Left lobe of liver (tissue), 2 donors: Measurements from ENCODE around the gene PRR27. TPM values are rescaled to one million over a fixed set of nuclear protein-coding genes. Genes with fewer than 3 reads are reported as not detected.
"Not testable (repeated sequence)": the region's sequence is repeated elsewhere in the genome, so short reads cannot be mapped to it uniquely, and the experiment has no call there.

Experiments
- ATAC-seq: fragments of 200-7000 bp; cut with Tn5 transposase; one replicate; pipeline ENCODE4 v1.9.1; 2020; ENCODE audit warnings: mild to moderate bottlenecking, moderate library complexity
- DNase-seq: peaks from one replicate; pipeline ENCODE4 v3.0.0-alpha.2; 2020; ENCODE audit warnings: low spot score
- total RNA-seq: library from RNA; stranded (reverse); gene quantifications from one replicate; pipeline ENCODE4 v1.2.1, GENCODE V29; 2021
- donor health status: DM: no; HTN: no; CAD: no; lungs with moderate emphysema.
- donor health status: DM: no; HTN: yes; CAD: no.

PRR27 gene
- total RNA-seq, 1 donor from 2014 or later: not detected

DNA sequence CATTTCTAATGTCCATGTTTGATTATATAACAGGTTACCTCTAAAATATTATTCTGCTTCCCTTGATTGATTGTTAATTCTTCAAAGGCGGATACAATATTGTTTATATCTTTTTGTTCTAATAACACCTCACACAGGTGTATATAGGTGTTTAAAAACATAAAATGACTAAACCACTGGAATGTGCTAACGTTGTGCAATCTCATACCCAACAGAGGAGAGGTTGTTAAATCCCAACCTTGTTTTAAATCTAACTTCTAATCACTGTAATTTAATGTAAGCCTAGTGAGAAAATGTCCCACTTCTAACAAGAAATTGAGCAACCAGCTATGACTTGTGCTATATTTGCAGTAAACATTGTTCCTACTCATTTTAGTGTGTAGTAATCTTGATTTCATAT lies 42.8 kb downstream of the PRR27 start:
- ATAC-seq (no peak), DNase-seq (no peak)

DNA sequence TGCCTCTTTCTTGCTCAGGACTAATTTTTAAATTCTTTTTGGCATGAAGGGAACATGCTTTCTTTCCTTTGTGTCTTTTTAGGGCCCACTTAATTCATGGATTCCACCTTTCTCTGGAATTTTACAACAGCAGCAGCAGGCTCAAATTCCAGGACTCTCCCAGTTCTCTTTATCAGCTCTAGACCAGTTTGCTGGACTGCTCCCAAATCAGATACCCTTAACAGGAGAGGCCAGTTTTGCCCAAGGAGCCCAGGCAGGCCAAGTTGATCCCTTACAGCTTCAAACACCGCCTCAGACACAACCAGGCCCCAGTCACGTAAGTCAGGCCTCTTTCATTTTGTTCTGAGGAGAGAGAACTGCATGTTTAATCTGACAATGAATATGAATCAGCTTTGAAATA lies 43.8 kb downstream of the PRR27 start:
- no peak for DNase-seq
- ATAC-seq: no peak

DNA sequence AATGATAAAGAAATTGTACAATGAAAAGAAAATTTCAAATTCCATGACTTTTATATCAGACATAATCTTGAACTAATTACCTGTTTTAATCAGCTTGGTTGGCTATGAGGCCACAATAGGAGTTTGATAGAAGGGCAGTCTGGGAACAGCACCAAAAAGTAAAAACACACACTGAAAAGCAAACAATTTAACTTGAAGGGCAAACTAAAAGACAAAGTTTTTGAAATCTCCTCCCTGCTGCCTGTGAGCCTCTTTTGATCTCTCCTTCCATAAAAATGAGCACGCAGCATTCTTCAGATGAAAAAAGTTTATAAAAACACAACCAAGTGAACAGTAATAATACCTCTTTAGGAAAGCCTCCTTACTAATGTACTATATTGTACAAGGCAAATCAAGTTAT lies 49.6 kb downstream of the PRR27 start:
- ATAC-seq: peak; percentile 91
- DNase-seq: no peak

DNA sequence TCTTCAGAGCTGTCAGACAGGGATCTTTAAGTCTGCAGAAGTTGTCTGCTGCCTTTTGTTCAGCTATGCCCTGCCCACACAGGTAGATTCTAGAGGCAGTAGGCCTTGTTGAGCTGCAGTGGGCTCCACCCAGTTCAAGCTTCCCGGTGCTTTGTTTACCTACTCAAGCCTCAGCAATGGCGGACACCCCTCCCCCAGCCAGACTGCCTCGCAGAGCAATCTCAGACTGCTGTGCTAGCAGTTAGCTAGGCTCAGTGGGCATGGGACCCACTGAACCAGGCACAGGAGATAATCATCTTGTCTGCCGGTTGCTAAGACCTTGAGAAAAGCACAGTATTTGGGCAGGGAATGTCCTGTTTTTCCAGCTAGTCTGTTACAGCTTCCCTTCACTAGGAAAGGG lies 58.7 kb downstream of the PRR27 start:
- not testable (repeated sequence) for ATAC-seq, DNase-seq

Other genes with a start within 250 kb of the PRR27 start
- gene CSN1S1, start 223.2 kb upstream of the PRR27 start, total RNA-seq: not detected
- gene CSN2, start 188.5 kb upstream of the PRR27 start, total RNA-seq: not detected
- not detected for gene STATH, start 158.3 kb upstream of the PRR27 start, total RNA-seq
- gene HTN3, start 125.8 kb upstream of the PRR27 start, total RNA-seq: not detected
- not detected for gene HTN1, start 103.8 kb upstream of the PRR27 start, total RNA-seq
- not detected for gene ODAM, start 41.5 kb downstream of the PRR27 start, total RNA-seq
- not detected for gene FDCSP, start 71.9 kb downstream of the PRR27 start, total RNA-seq
- not detected for gene CSN3, start 88.4 kb downstream of the PRR27 start, total RNA-seq
- not detected for gene CABS1, start 180.7 kb downstream of the PRR27 start, total RNA-seq
- gene SMR3A, start 206.5 kb downstream of the PRR27 start, total RNA-seq: not detected
- not detected for gene SMR3B, start 228.9 kb downstream of the PRR27 start, total RNA-seq
- gene OPRPN, start 243.7 kb downstream of the PRR27 start, total RNA-seq: 0.40 TPM